Panc1 (cell line): Measurements from ENCODE around the gene PSKH1. TPM values are rescaled to one million over a fixed set of nuclear protein-coding genes. Genes with fewer than 3 reads are reported as not detected.

Experiments used
- ATAC-seq: fragments of 200-7000 bp; cut with Tn5 transposase; 2 replicates; pipeline ENCODE4 v1.9.1; 2020; ENCODE audit warnings: mild to moderate bottlenecking, moderate library complexity
- Bru-seq: library from RNA; stranded (reverse); fragments of 400-500 nt; gene quantifications from one replicate; lab custom pipeline; 2021; lab: Mats Ljungman, UMichigan
- BruChase-seq, 2 experiments: library from RNA; stranded (reverse); fragments of 400-500 nt; gene quantifications; one replicate each; lab custom pipeline; 2021; lab: Mats Ljungman, UMichigan
- BruUV-seq: library from RNA; stranded (reverse); fragments of 400-500 nt; replicated peaks from 2 replicates; lab custom pipeline; 2021; lab: Mats Ljungman, UMichigan
- CTCF ChIA-PET: fragments of 300-600 bp; sonication (Branson Sonifier 250); formaldehyde crosslinking; loops from one replicate; lab custom pipeline; 2022; ENCODE audit warnings: antibody characterized with exemption; lab: Charles Lee
- POLR2A ChIA-PET: fragments of 300-600 bp; sonication (Branson Sonifier 250); formaldehyde crosslinking; loops from one replicate; lab custom pipeline; 2022; ENCODE audit warnings: antibody characterized with exemption; lab: Charles Lee
- DNase-seq: peaks from one replicate; pipeline ENCODE4 v3.0.0-alpha.2; 2010; ENCODE audit warnings: low read depth, low spot score
- H3K27ac ChIP-seq: 2 replicates; pipeline ENCODE4 v1.5.1; 2011; ENCODE audit warnings: mild to moderate bottlenecking, low read length, inconsistent platforms
- H3K27me3 ChIP-seq: fragments of 200-500 bp; sonication (Bioruptor generic); 2 replicates; pipeline ENCODE4 v1.6.0; 2014; ENCODE audit warnings: low read length, inconsistent platforms; ENCODE audit not compliant: control insufficient read depth, insufficient read depth
- H3K36me3 ChIP-seq: fragments of 200-500 bp; sonication (Bioruptor generic); 2 replicates; pipeline ENCODE4 v1.5.1; 2014; ENCODE audit warnings: inconsistent platforms, mild to moderate bottlenecking, low read length, moderate library complexity; ENCODE audit not compliant: control insufficient read depth, insufficient read depth
- H3K4me1 ChIP-seq: 2 replicates; pipeline ENCODE4 v1.5.1; 2011; ENCODE audit warnings: inconsistent platforms, mild to moderate bottlenecking, low read length, moderate library complexity; ENCODE audit not compliant: control insufficient read depth, insufficient read depth
- H3K4me3 ChIP-seq, 2 experiments: 2 replicates each; pipeline ENCODE4 v1.5.1; 2011 to 2012; ENCODE audit warnings: low read depth in 2 of 2, low read length in 2 of 2, mild to moderate bottlenecking in 2 of 2, inconsistent platforms in 1 of 2, moderate library complexity in 1 of 2
- H3K9me3 ChIP-seq: fragments of 200-500 bp; sonication (Bioruptor generic); 2 replicates; pipeline ENCODE4 v1.5.1; 2014; ENCODE audit warnings: low read depth, mild to moderate bottlenecking, inconsistent platforms, low read length, moderate library complexity; ENCODE audit not compliant: control insufficient read depth, insufficient read depth
- CTCF ChIP-seq: fragments of 450-650 bp; IDR thresholded peaks from 2 replicates; pipeline ENCODE4 v1.5.1; 2017; ENCODE audit warnings: mild to moderate bottlenecking
- POLR2AphosphoS5 ChIP-seq: IDR thresholded peaks from 2 replicates; pipeline ENCODE4 v1.6.1; 2012; ENCODE audit warnings: mild to moderate bottlenecking, low read depth, low read length, moderate library complexity
- REST ChIP-seq, 2 experiments: IDR thresholded peaks; 2 replicates each; pipeline ENCODE4 v1.6.1; 2011 to 2012; ENCODE audit warnings: low read depth in 2 of 2, control low read depth in 1 of 2, low read length in 1 of 2, mild to moderate bottlenecking in 1 of 2, moderate library complexity in 1 of 2; ENCODE audit not compliant: insufficient read depth in 1 of 2
- SIN3A ChIP-seq: IDR thresholded peaks from 2 replicates; pipeline ENCODE4 v1.6.1; 2012; ENCODE audit warnings: low read depth, mild to moderate bottlenecking, low read length, moderate library complexity, borderline replicate concordance; ENCODE audit not compliant: insufficient read depth
- TCF7L2 ChIP-seq: IDR thresholded peaks from 2 replicates; pipeline ENCODE4 v1.6.1; 2011; ENCODE audit warnings: mild to moderate bottlenecking, low read depth, low read length, inconsistent platforms
- in situ Hi-C: cut with HindIII; loops from 2 replicates; pipeline ENCODE4 v1.10.0; 2016; ENCODE audit warnings: low sequenced_read_pairs, low pct_unique_long_range_greater_than_20kb
- intact Hi-C: fragments of 100-400 bp; cut with micrococcal nuclease; formaldehyde crosslinking; loops from one replicate; pipeline ENCODE4 v1.10.0; 2022; ENCODE audit not compliant: unreplicated experiment
- long read RNA-seq: library from polyadenylated mRNA; unstranded; transcript quantifications from one replicate; pipeline ENCODE4 v2.0.0, GENCODE V29; 2021; ENCODE audit not compliant: unreplicated experiment
- polyA plus RNA-seq: library from polyadenylated mRNA; unstranded; fragments of >200 nt; gene quantifications from one replicate; pipeline ENCODE4 v1.2.1, GENCODE V29; 2012; ENCODE audit warnings: missing spikeins; ENCODE audit not compliant: insufficient read length
- total RNA-seq: library from RNA; stranded (reverse); gene quantifications from one replicate; pipeline ENCODE4 v1.2.1, GENCODE V29; 2021; ENCODE audit not compliant: unreplicated experiment

PSKH1 gene
- total RNA-seq (17.8 TPM), Bru-seq, nascent RNA (percentile 59 among the genes with signal in this experiment), BruChase-seq, experiment 1, labeled RNA remaining after a 2-hour chase (percentile 64 among the genes with signal in this experiment), BruChase-seq, experiment 2, labeled RNA remaining after a 6-hour chase (percentile 65 among the genes with signal in this experiment)
- polyA plus RNA-seq: 22.7 TPM
- long read RNA-seq, partial matches to known transcripts: 1 of 8 reads
- long read RNA-seq, other reads (novel, unspliced or antisense): 4 of 8 reads

GRCh38 chr16:67892899-67893742 lies at the start of gene PSKH1:
TSS of gene PSKH1 (plus strand) at chr16:67893254. CDS start at chr16:67908750, 15,496 bp downstream.
- DNase-seq: peak; percentile 46
- BruUV-seq: no TSS peak
- CTCF ChIA-PET: interaction anchor here (0.6 kb wide), 1 partner anchor 16 kb away, joined by 6 read pairs; no protein-coding TSS in a partner anchor
- ATAC-seq: peak; percentile 99
- intact Hi-C loops (no loop called here), in situ Hi-C loops (no loop called here)
- POLR2A ChIA-PET: no interaction called here
- H3K27ac ChIP-seq: peak within 1 kb of the TSS; percentile 86
- H3K4me1 ChIP-seq: no peaks in the 10 kb centered on the region
- TF ChIP-seq SIN3A (no peak), TCF7L2 (no peak), CTCF (no peak), REST (IDR thresholded peaks at IDR 0.05; ENCODE audit: insufficient read depth in 1 of 2, low read depth in 2 of 2, low read length in 1 of 2) (no peak), POLR2AphosphoS5 (no peak; the same call in 1 of the 2 replicates)
- no peaks in the 10 kb centered on the region for H3K9me3 ChIP-seq
- peak within 1 kb of the TSS; percentile 80 to 83 for H3K4me3 ChIP-seq
- no peaks in the 10 kb centered on the region for H3K27me3 ChIP-seq
- H3K36me3 ChIP-seq: no peaks in the 10 kb centered on the region; the same call in 1 of the 2 replicates

GRCh38 chr16:67843343-67843765 lies 49.7 kb upstream of the PSKH1 start:
- H3K4me3 ChIP-seq: peak overlapping the region; percentile 69
- ChIA-PET CTCF (interaction anchor here (0.5 to 1.3 kb wide), 3 partner anchors 27 to 264 kb away, joined by 3 to 5 read pairs (median 3); no protein-coding TSS in a partner anchor), POLR2A (no interaction called here)
- in situ Hi-C loops (no loop called here), intact Hi-C loops (no loop called here)
- H3K4me1 ChIP-seq: peaks cover 26% of the 10 kb centered on the region
- peak overlapping the region; percentile 54 for H3K27ac ChIP-seq
- DNase-seq (no peak), ATAC-seq (no peak)
- H3K9me3 ChIP-seq: no peaks in the 10 kb centered on the region
- H3K36me3 ChIP-seq: no peaks in the 10 kb centered on the region; the same call in none of the 2 replicates
- no TSS peak for BruUV-seq
- TF ChIP-seq POLR2AphosphoS5 (no peak), TCF7L2 (0 out of 2 replicates have a peak, but pooled peaks have one; percentile 55)
- H3K27me3 ChIP-seq: no peaks in the 10 kb centered on the region
